ENCODE results near the gene CAMK2A. TPM values are rescaled to one million over a fixed set of nuclear protein-coding genes. Genes with fewer than 3 reads are reported as not detected.

Gene CAMK2A
- total and polyA plus RNA-seq, 2 donors (not counting 3 experiments of a cell fraction or from before 2014, with no cell fraction given): not detected

DNA sequence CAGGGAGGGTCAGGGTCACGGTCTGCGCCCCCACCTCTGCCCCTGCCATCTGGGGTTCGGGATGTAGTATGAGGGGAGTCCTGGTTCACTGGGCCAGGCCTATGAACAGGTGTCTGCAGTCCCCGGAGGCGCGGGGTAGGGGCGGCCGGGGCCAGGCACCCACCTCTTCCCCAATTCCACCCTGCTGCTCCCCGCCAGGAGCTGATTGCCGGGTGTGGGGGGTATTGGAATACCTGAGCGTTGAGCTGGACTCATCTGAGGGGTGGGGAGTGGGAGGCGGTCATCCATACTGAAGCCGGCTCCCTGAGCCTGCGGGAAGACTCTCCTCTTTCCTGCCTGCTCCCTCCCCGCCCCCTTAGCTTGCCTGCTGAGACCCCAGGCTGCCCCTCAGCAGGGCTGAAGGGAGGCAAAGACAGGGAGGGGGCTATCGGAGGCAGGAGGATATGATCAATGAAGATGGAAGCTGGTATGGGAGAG lies 99.0 kb downstream of the CAMK2A start:
- H4K20me1 ChIP-seq (replicated peaks; ENCODE audit: control insufficient read depth, extremely low read depth, insufficient read depth, low read length): no peaks in the 10 kb centered on the region
- no peaks in the 10 kb centered on the region for H3K4me1 ChIP-seq (ENCODE audit: control insufficient read depth, extremely low read depth, insufficient read depth, low read length)
- ChIA-PET POLR2A (no interaction called here), CTCF (no interaction called here)
- intact Hi-C loops (cut with micrococcal nuclease) (no loop called here), dilution Hi-C loops (cut with MboI; ENCODE audit: extremely low pct_ligation_motif_present, low sequenced_read_pairs) (no loop called here)
- H3K9me3 ChIP-seq (replicated peaks; ENCODE audit: control insufficient read depth, insufficient read depth, low read length): no peaks in the 10 kb centered on the region
- FAIRE-seq (no peak), DNase-seq (ENCODE audit: low read depth, low spot score) (no peak)
- no peak overlapping the region for H2AFZ ChIP-seq (ENCODE audit: low read depth, low read length)
- no peaks in the 10 kb centered on the region for H3K79me2 ChIP-seq (ENCODE audit: control insufficient read depth, insufficient read depth, low read length)
- H3K27me3 ChIP-seq (ENCODE audit: control insufficient read depth in 2 of 2, insufficient read depth in 2 of 2, low read length in 2 of 2): peaks cover 55 to 58% of the 10 kb centered on the region in 2 experiments
- H3K36me3 ChIP-seq (ENCODE audit: control insufficient read depth in 2 of 2, extremely low read depth in 1 of 2, insufficient read depth in 2 of 2, low read length in 2 of 2): no peaks in the 10 kb centered on the region
- H3K9ac ChIP-seq (replicated peaks; ENCODE audit: extremely low read depth, insufficient read depth, low read length): no peak overlapping the region
- H3K4me3 ChIP-seq (replicated peaks in 1 of 3; ENCODE audit: insufficient read depth in 1 of 3, low read depth in 1 of 3, low read length in 3 of 3): no peak overlapping the region
- H3K9me1 ChIP-seq (replicated peaks; ENCODE audit: control insufficient read depth, extremely low read depth, insufficient read depth, low read length): no peaks in the 10 kb centered on the region
- H3K27ac ChIP-seq (ENCODE audit: insufficient read depth, low read depth, low read length): no peak overlapping the region
- BruUV-seq (replicated peaks): no TSS peak
- H3K4me2 ChIP-seq (ENCODE audit: insufficient read depth, low read length): no peak overlapping the region
- TF ChIP-seq EZH2 (IDR thresholded peaks at IDR 0.05; ENCODE audit: borderline replicate concordance, low read depth, low read length, severe bottlenecking) (peak; percentile 19), JUN (IDR thresholded peaks at IDR 0.05; ENCODE audit: borderline replicate concordance, insufficient read depth, insufficient read length, low read depth) (no peak), GATA2 (IDR thresholded peaks at IDR 0.05; ENCODE audit: insufficient read depth, insufficient read length, low read depth, low read length) (no peak), POLR2AphosphoS5 (IDR thresholded peaks at IDR 0.05; ENCODE audit: insufficient read depth, low read depth, low read length) (no peak), MYC (IDR thresholded peaks at IDR 0.05; ENCODE audit: low read depth, low read length) (no peak)
- TF ChIP-seq, protein P1, sequence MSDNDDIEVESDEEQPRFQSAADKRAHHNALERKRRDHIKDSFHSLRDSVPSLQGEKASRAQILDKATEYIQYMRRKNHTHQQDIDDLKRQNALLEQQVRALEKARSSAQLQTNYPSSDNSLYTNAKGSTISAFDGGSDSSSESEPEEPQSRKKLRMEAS (IDR thresholded peaks at IDR 0.05; ENCODE audit: insufficient read depth, insufficient read length): no peak
- TF ChIP-seq, protein P2, sequence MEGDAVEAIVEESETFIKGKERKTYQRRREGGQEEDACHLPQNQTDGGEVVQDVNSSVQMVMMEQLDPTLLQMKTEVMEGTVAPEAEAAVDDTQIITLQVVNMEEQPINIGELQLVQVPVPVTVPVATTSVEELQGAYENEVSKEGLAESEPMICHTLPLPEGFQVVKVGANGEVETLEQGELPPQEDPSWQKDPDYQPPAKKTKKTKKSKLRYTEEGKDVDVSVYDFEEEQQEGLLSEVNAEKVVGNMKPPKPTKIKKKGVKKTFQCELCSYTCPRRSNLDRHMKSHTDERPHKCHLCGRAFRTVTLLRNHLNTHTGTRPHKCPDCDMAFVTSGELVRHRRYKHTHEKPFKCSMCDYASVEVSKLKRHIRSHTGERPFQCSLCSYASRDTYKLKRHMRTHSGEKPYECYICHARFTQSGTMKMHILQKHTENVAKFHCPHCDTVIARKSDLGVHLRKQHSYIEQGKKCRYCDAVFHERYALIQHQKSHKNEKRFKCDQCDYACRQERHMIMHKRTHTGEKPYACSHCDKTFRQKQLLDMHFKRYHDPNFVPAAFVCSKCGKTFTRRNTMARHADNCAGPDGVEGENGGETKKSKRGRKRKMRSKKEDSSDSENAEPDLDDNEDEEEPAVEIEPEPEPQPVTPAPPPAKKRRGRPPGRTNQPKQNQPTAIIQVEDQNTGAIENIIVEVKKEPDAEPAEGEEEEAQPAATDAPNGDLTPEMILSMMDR (IDR thresholded peaks at IDR 0.05; ENCODE audit: extremely low read depth in 1 of 2, insufficient read depth in 1 of 2, low read depth in 1 of 2, low read length in 2 of 2): no peak

Data from endothelial cell of umbilical vein (primary cell).